HCT116 (cell line): ENCODE measurements around the gene ANAPC2.

Experiments
- EZH2 ChIP-seq: fragments of 200-600 bp; sonication (generic); IDR thresholded peaks from 2 replicates; pipeline ENCODE4 v1.6.1; 2017; ENCODE audit warnings: antibody characterized with exemption, mixed run types
- POLR2A ChIP-seq: IDR thresholded peaks from 2 replicates; pipeline ENCODE4 v1.7.0; 2011; ENCODE audit warnings: borderline replicate concordance; ENCODE audit not compliant: insufficient read depth, insufficient read length; ENCODE audit errors: extremely low read depth
- POLR2AphosphoS5 ChIP-seq: IDR thresholded peaks from 2 replicates; pipeline ENCODE4 v1.6.1; 2011; ENCODE audit warnings: mild to moderate bottlenecking, low read depth, low read length, moderate library complexity
- RAD21 ChIP-seq: IDR thresholded peaks from 2 replicates; pipeline ENCODE4 v1.6.1; 2012; ENCODE audit warnings: low read depth, mild to moderate bottlenecking
- REST ChIP-seq: IDR thresholded peaks from 2 replicates; pipeline ENCODE4 v1.6.1; 2012; ENCODE audit warnings: low read depth
- SRF ChIP-seq: IDR thresholded peaks from 2 replicates; pipeline ENCODE4 v1.6.1; 2012; ENCODE audit warnings: low read depth
- TCF7L2 ChIP-seq: IDR thresholded peaks from 2 replicates; pipeline ENCODE4 v1.7.0; 2011; ENCODE audit warnings: borderline replicate concordance, inconsistent platforms; ENCODE audit not compliant: insufficient read depth, insufficient read length; ENCODE audit errors: extremely low read depth
- ZNF274 ChIP-seq: fragments of 200-500 bp; sonication (Bioruptor generic); IDR thresholded peaks from 2 replicates; pipeline ENCODE4 v1.6.1; 2014; ENCODE audit warnings: mild to moderate bottlenecking, low read depth, low read length, inconsistent platforms
- TF ChIP-seq, protein P1 (sequence below), 3 experiments: fragments of 200-600 bp in 1 of 3; sonication (generic) in 1 of 3; IDR thresholded peaks in 2 of 3; conservative IDR thresholded peaks in 1 of 3; 2 replicates each; pipeline ENCODE4 v1.5.1; 2012 to 2017; ENCODE audit warnings: low read depth in 2 of 3, low read length in 2 of 3, antibody characterized with exemption in 1 of 3, borderline replicate concordance in 1 of 3, control low read depth in 1 of 3, mild to moderate bottlenecking in 1 of 3, mixed read lengths in 1 of 3, mixed run types in 1 of 3, moderate library complexity in 1 of 3; ENCODE audit not compliant: insufficient read depth in 1 of 3

DNA sequence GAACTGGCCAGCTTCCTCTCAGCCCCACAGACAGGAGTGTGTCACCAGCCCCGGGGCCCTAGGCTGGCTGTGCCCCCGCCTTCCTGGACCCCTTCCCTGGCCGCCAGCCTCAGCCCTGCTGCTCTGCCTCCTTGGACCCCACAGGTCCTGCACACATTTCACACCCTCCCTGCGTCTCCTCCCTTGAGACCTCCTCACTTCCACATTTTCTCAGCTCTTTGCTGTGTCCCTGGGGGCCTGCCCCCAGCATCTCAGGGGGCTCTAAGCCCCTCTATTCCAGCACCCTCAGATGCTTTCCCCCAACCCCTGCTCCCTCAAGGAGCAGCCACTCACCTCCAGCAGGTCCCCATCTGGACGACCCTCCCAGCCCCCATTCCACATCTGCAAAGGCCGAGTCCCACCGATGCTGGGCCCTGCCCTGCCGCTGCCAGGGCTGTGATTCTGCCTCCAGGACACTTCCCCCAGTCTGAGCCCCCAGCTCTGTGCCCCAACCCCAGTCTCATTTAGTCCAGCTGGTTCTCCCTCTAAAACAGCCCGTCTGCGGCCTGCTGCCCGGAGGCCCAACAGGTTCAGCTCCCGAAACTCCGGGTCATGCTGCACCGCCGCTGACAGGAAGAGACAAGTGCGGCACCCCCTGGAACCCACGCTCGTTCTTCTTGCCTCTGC, 46.5 kb upstream of the ANAPC2 start:
- TF ChIP-seq, protein P1, sequence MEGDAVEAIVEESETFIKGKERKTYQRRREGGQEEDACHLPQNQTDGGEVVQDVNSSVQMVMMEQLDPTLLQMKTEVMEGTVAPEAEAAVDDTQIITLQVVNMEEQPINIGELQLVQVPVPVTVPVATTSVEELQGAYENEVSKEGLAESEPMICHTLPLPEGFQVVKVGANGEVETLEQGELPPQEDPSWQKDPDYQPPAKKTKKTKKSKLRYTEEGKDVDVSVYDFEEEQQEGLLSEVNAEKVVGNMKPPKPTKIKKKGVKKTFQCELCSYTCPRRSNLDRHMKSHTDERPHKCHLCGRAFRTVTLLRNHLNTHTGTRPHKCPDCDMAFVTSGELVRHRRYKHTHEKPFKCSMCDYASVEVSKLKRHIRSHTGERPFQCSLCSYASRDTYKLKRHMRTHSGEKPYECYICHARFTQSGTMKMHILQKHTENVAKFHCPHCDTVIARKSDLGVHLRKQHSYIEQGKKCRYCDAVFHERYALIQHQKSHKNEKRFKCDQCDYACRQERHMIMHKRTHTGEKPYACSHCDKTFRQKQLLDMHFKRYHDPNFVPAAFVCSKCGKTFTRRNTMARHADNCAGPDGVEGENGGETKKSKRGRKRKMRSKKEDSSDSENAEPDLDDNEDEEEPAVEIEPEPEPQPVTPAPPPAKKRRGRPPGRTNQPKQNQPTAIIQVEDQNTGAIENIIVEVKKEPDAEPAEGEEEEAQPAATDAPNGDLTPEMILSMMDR (IDR thresholded peaks at IDR 0.05 in 2 of 3, conservative IDR thresholded peaks at IDR 0.05 in 1 of 3; ENCODE audit: borderline replicate concordance in 1 of 3, insufficient read depth in 1 of 3, low read depth in 2 of 3, low read length in 2 of 3), result no peak
- TF ChIP-seq ZNF274 (no peak), RAD21 (no peak), POLR2A (no peak), EZH2 (no peak), POLR2AphosphoS5 (no peak), SRF (no peak), REST (no peak), TCF7L2 (no peak)
